Mesenchymal stem cell (in vitro differentiated cells and primary cell): ENCODE data around the gene PAEP.

Experiments used
- DNase-seq: peaks from one replicate; pipeline ENCODE4 v3.0.0-alpha.2; 2013
- H2AFZ ChIP-seq: one replicate; pipeline ENCODE4 v1.6.1; 2013; ENCODE audit warnings: low read depth, mild to moderate bottlenecking, control low read depth, inconsistent platforms, low read length, moderate library complexity
- H2AK5ac ChIP-seq: 2 replicates; pipeline ENCODE4 v1.6.1; 2013; ENCODE audit warnings: low read length, moderate library complexity, mild to moderate bottlenecking, inconsistent platforms; ENCODE audit not compliant: severe bottlenecking
- H2BK120ac ChIP-seq: one replicate; pipeline ENCODE4 v1.6.1; 2013; ENCODE audit warnings: low read depth, mild to moderate bottlenecking, inconsistent platforms, low read length, moderate library complexity
- H2BK12ac ChIP-seq, 2 experiments: one replicate each; pipeline ENCODE4 v1.6.1; 2013; ENCODE audit warnings: inconsistent platforms in 2 of 2, low read length in 2 of 2, mild to moderate bottlenecking in 2 of 2, moderate library complexity in 2 of 2, control low read depth in 1 of 2
- H2BK15ac ChIP-seq: one replicate; pipeline ENCODE4 v1.6.1; 2013; ENCODE audit warnings: mild to moderate bottlenecking, low read depth, inconsistent platforms; ENCODE audit not compliant: poor library complexity, severe bottlenecking
- H2BK5ac ChIP-seq: 2 replicates; pipeline ENCODE4 v1.6.1; 2013; ENCODE audit warnings: low read depth, mild to moderate bottlenecking, low read length, control low read depth, inconsistent platforms; ENCODE audit not compliant: poor library complexity, severe bottlenecking
- H3K14ac ChIP-seq, 2 experiments: one replicate each; pipeline ENCODE4 v1.6.1; 2013; ENCODE audit warnings: inconsistent platforms in 2 of 2, low read length in 2 of 2, control low read depth in 1 of 2, mild to moderate bottlenecking in 1 of 2, moderate library complexity in 1 of 2
- H3K18ac ChIP-seq, 2 experiments: one replicate each; pipeline ENCODE4 v1.6.1; 2013; ENCODE audit warnings: inconsistent platforms in 2 of 2, low read length in 2 of 2, control low read depth in 1 of 2, low read depth in 1 of 2, mild to moderate bottlenecking in 1 of 2
- H3K23ac ChIP-seq, 2 experiments: one replicate each; pipeline ENCODE4 v1.6.1; 2013; ENCODE audit warnings: inconsistent platforms in 2 of 2, low read length in 2 of 2, mild to moderate bottlenecking in 2 of 2, moderate library complexity in 2 of 2, control low read depth in 1 of 2
- H3K27ac ChIP-seq: 2 replicates; pipeline ENCODE4 v1.5.1; 2013; ENCODE audit warnings: mild to moderate bottlenecking, moderate library complexity, low read length, control low read depth, inconsistent platforms; ENCODE audit not compliant: poor library complexity, severe bottlenecking
- H3K27me3 ChIP-seq, 2 experiments: 2 replicates each; pipeline versions ENCODE4 v1.6.1 to v1.7.0; 2013; ENCODE audit warnings: low read length in 2 of 2, mild to moderate bottlenecking in 2 of 2, moderate library complexity in 2 of 2, control low read depth in 1 of 2, inconsistent platforms in 1 of 2; ENCODE audit not compliant: control insufficient read depth in 1 of 2, insufficient read depth in 1 of 2
- H3K36me3 ChIP-seq, 2 experiments: 2 replicates each; pipeline versions ENCODE4 v1.6.1 to v1.7.0; 2013; ENCODE audit warnings: low read length in 2 of 2, control low read depth in 1 of 2, inconsistent platforms in 1 of 2, low read depth in 1 of 2, mild to moderate bottlenecking in 1 of 2; ENCODE audit not compliant: insufficient read depth in 2 of 2, control insufficient read depth in 1 of 2
- H3K4ac ChIP-seq, 2 experiments: one replicate each; pipeline ENCODE4 v1.6.1; 2013; ENCODE audit warnings: inconsistent platforms in 2 of 2, low read length in 2 of 2, mild to moderate bottlenecking in 2 of 2, moderate library complexity in 2 of 2, control low read depth in 1 of 2, low read depth in 1 of 2
- H3K4me1 ChIP-seq: 2 replicates; pipeline ENCODE4 v1.6.1; 2013; ENCODE audit warnings: low read depth, low read length, control low read depth; ENCODE audit not compliant: control insufficient read depth, insufficient read depth
- H3K4me2 ChIP-seq: 2 replicates; pipeline ENCODE4 v1.6.1; 2013; ENCODE audit warnings: low read length, mild to moderate bottlenecking, inconsistent platforms; ENCODE audit not compliant: poor library complexity, severe bottlenecking
- H3K4me3 ChIP-seq, 2 experiments: 2 replicates each; pipeline versions ENCODE4 v1.5.1 to v1.7.0; 2013; ENCODE audit warnings: low read length in 2 of 2, mild to moderate bottlenecking in 2 of 2, control low read depth in 1 of 2, low read depth in 1 of 2; ENCODE audit not compliant: insufficient read depth in 1 of 2
- H3K79me1 ChIP-seq: replicated peaks from 2 replicates; pipeline ENCODE4 v1.6.1; 2013; ENCODE audit warnings: mild to moderate bottlenecking, control low read depth, low read length, inconsistent platforms; ENCODE audit not compliant: poor library complexity, severe bottlenecking
- H3K9ac ChIP-seq: 2 replicates; pipeline ENCODE4 v1.7.0; 2013; ENCODE audit warnings: mild to moderate bottlenecking, low read length, moderate library complexity
- H3K9me3 ChIP-seq: 2 replicates; pipeline ENCODE4 v1.7.0; 2013; ENCODE audit warnings: mild to moderate bottlenecking, low read length; ENCODE audit not compliant: control insufficient read depth
- H4K8ac ChIP-seq: one replicate; pipeline ENCODE4 v1.6.1; 2013; ENCODE audit warnings: inconsistent platforms, mild to moderate bottlenecking, low read length, moderate library complexity
- H4K91ac ChIP-seq: one replicate; pipeline ENCODE4 v1.6.1; 2013; ENCODE audit warnings: mild to moderate bottlenecking, low read length, inconsistent platforms
- WGBS: methylation state at CpG from one replicate; pipeline ENCODE4 v1.1.7; 2013; ENCODE audit warnings: mixed read lengths; 5-methylcytosine and 5-hydroxymethylcytosine counted together

Gene PAEP

DNA sequence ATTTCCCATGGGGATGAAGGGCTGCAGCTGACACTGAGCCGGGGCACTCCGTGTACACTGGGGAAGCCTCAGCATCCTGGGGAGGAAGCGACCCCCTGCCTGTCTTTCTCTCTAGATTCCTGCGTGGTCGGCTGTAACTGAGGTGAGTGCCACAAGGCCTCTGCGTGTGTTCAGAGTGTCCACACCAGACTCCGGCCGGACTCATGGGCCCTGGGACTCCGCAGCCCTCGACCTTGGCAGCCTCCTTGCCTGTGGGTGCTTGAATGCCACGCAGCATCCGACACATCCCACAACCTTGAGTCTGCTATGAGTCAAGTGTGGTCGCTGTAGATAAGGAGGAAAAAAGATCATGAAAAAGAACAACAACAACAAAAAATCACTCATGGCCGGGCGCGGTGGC is 23.4 kb downstream of the PAEP start:
- WGBS: 76% methylated on average over 14 of the region's 16 CpGs
- DNase-seq: no peak
- H4K8ac ChIP-seq: no peak overlapping the region
- H3K27ac ChIP-seq: no peak overlapping the region
- H3K27me3 ChIP-seq: peaks cover 0 to 13% of the 10 kb centered on the region in 2 experiments
- H3K4me1 ChIP-seq: no peaks in the 10 kb centered on the region
- H3K4ac ChIP-seq: no peak overlapping the region
- H4K91ac ChIP-seq: no peak overlapping the region
- no peak overlapping the region for H2BK5ac ChIP-seq
- H3K79me1 ChIP-seq: no peaks in the 10 kb centered on the region
- no peaks in the 10 kb centered on the region for H3K36me3 ChIP-seq
- no peak overlapping the region for H3K14ac ChIP-seq
- H3K9me3 ChIP-seq: peaks cover 2% of the 10 kb centered on the region
- no peak overlapping the region for H3K9ac ChIP-seq
- H2BK120ac ChIP-seq: no peak overlapping the region
- H3K18ac ChIP-seq: no peak overlapping the region
- H3K4me2 ChIP-seq: no peak overlapping the region
- no peak overlapping the region for H2AFZ ChIP-seq
- no peak overlapping the region for H3K4me3 ChIP-seq
- no peak overlapping the region for H2BK15ac ChIP-seq
- no peak overlapping the region for H2BK12ac ChIP-seq
- H3K23ac ChIP-seq: no peak overlapping the region
- H2AK5ac ChIP-seq: no peak overlapping the region

DNA sequence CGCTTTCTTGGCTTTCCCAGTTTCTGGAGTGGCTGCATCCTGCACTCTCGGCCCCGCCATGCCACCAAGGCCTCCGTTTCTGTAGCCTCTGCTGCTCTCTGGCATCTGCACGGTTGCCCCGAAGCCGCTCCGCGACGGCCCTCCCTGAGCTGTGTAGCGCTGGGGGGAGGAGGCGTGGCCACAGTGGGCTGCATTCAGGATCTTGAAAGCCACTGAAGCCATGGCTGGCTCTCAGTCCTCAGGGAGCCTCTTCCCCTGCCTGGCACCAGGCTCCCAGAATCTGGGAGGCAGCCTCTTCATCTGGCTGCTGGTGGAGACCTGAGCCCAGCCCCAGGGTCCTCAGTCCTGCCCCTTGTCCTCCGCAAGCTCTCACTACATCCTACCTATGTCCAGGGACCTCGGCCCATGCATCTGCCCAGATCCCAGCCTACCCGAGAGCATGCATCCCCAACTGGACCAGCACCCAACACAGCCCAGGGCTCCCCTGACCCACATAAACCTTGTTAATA is 25.1 kb downstream of the PAEP start:
- 82% methylated on average over 14 of the region's 15 CpGs for WGBS
- Histone ChIP-seq H4K91ac (no peak overlapping the region), H2AFZ (no peak overlapping the region), H3K23ac (no peak overlapping the region), H3K18ac (no peak overlapping the region), H2BK12ac (no peak overlapping the region), H2BK120ac (no peak overlapping the region), H3K36me3 (no peaks in the 10 kb centered on the region), H4K8ac (no peak overlapping the region), H3K4me1 (no peaks in the 10 kb centered on the region), H3K9ac (no peak overlapping the region), H2BK5ac (no peak overlapping the region), H2AK5ac (no peak overlapping the region), H3K14ac (no peak overlapping the region), H3K79me1 (no peaks in the 10 kb centered on the region), H2BK15ac (no peak overlapping the region), H3K4me2 (no peak overlapping the region), H3K4ac (no peak overlapping the region), H3K27ac (no peak overlapping the region), H3K9me3 (no peaks in the 10 kb centered on the region), H3K4me3 (no peak overlapping the region), H3K27me3 (peaks cover 0 to 16% of the 10 kb centered on the region in 2 experiments)
- no peak for DNase-seq

DNA sequence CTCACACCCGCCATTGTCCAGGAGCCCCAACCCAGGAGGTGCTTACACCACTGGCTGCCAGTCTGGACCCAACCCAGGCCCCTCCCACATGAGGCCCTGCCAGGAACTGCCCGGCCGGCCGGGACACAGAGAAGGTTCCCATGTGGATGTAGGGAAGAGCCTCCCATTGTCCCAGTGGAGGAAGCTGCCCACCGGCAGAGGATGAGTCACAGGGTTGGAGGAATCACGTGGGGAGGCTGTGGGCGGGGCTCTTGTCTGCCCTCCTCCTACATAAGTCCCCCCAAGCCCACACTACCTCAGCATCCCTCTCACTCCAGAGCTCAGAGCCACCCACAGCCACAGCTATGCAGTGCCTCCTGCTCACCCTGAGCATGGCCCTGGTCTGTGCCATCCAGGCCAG is 26.1 kb downstream of the PAEP start:
- H4K8ac ChIP-seq: no peak overlapping the region
- WGBS: 67% methylated on average over 2 of the region's 7 CpGs
- H2BK15ac ChIP-seq: no peak overlapping the region
- H2AK5ac ChIP-seq: no peak overlapping the region
- no peaks in the 10 kb centered on the region for H3K36me3 ChIP-seq
- no peak overlapping the region for H2BK12ac ChIP-seq
- peaks cover 0 to 16% of the 10 kb centered on the region in 2 experiments for H3K27me3 ChIP-seq
- no peak overlapping the region for H3K14ac ChIP-seq
- no peak overlapping the region for H2BK5ac ChIP-seq
- no peak overlapping the region for H3K27ac ChIP-seq
- no peak overlapping the region for H3K4me3 ChIP-seq
- no peak overlapping the region for H4K91ac ChIP-seq
- no peaks in the 10 kb centered on the region for H3K79me1 ChIP-seq
- H3K23ac ChIP-seq: no peak overlapping the region
- no peak overlapping the region for H3K18ac ChIP-seq
- no peak overlapping the region for H3K4me2 ChIP-seq
- no peak overlapping the region for H2BK120ac ChIP-seq
- no peak for DNase-seq
- H3K9ac ChIP-seq: no peak overlapping the region
- H2AFZ ChIP-seq: no peak overlapping the region
- H3K4ac ChIP-seq: no peak overlapping the region
- H3K4me1 ChIP-seq: no peaks in the 10 kb centered on the region
- no peaks in the 10 kb centered on the region for H3K9me3 ChIP-seq

DNA sequence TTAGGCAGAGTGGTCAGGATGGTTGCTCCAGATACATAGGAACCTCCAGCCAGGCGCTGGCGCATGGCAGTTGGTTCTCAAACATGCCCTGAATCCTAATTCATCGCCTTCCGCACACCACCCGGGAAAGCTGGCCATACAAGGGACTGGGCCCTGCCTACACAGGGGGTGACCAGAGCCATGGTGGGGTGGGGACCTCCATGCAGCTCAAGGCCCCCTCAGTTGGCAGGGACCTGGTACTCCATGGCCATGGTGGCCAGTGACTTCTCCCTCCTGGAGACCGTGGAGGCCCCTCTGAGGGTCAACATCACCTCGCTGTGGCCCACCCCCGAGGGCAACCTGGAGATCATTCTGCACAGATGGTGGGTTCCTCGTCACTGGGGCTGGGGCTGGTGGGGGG is 26.8 kb downstream of the PAEP start:
- Histone ChIP-seq H3K18ac (no peak overlapping the region), H4K91ac (no peak overlapping the region), H2BK5ac (no peak overlapping the region), H3K36me3 (no peaks in the 10 kb centered on the region), H2BK120ac (no peak overlapping the region), H3K9ac (no peak overlapping the region), H3K14ac (no peak overlapping the region), H3K79me1 (no peaks in the 10 kb centered on the region), H3K4me2 (no peak overlapping the region), H3K9me3 (no peaks in the 10 kb centered on the region), H3K23ac (no peak overlapping the region), H3K27ac (no peak overlapping the region), H3K27me3 (peaks cover 0 to 16% of the 10 kb centered on the region in 2 experiments), H3K4me3 (no peak overlapping the region), H3K4ac (no peak overlapping the region), H3K4me1 (no peaks in the 10 kb centered on the region), H4K8ac (no peak overlapping the region), H2AFZ (no peak overlapping the region), H2BK15ac (no peak overlapping the region), H2BK12ac (no peak overlapping the region), H2AK5ac (no peak overlapping the region)
- no peak for DNase-seq
- 87% methylated on average over 9 of the region's 9 CpGs for WGBS
